ENCODE results near the gene EFCAB6. TPM values are rescaled to one million over a fixed set of nuclear protein-coding genes. Genes with fewer than 3 reads are reported as not detected.

The EFCAB6 gene
- total and polyA plus RNA-seq, 4 experiments from 2014 or later = 0.15 to 0.91 (median 0.84) TPM; not detected in 1

GRCh38 chr22:43520632-43521039 is 291.5 kb downstream of the EFCAB6 start:
- Histone ChIP-seq H3K4me1 (ENCODE audit: insufficient read depth, low read length) (no peaks in the 10 kb centered on the region), H3K36me3 (ENCODE audit: insufficient read depth, low read length) (no peaks in the 10 kb centered on the region), H3K27ac (ENCODE audit: low read depth, low read length) (no peak overlapping the region), H3K4me3 (ENCODE audit: low read length in 2 of 2) (no peak overlapping the region), H3K27me3 (ENCODE audit: insufficient read depth, low read length) (no peaks in the 10 kb centered on the region), H3K9me3 (ENCODE audit: control insufficient read depth in 1 of 2, low read length in 2 of 2) (no peaks in the 10 kb centered on the region)
- intact Hi-C loops (cut with micrococcal nuclease) = no loop called here
- DNase-seq = no peak
- peaks cover 0 to 1% of the 10 kb centered on the region in 2 donors for H3K27me3 Mint-ChIP-seq
- H3K36me3 Mint-ChIP-seq = no peaks in the 10 kb centered on the region
- ChIA-PET CTCF (ENCODE audit: partially characterized antibody) (no interaction called here), POLR2A (ENCODE audit: partially characterized antibody) (no interaction called here)
- H3K9me3 Mint-ChIP-seq = no peaks in the 10 kb centered on the region
- H3K4me1 Mint-ChIP-seq = no peaks in the 10 kb centered on the region
- no peak overlapping the region for H3K4me3 Mint-ChIP-seq
- H3K27ac Mint-ChIP-seq = peak overlapping the region in 1 of 7 donors; percentile 22

GRCh38 chr22:43516996-43517635 is 295.0 kb downstream of the EFCAB6 start:
- H3K27me3 Mint-ChIP-seq = peaks cover 0 to 1% of the 10 kb centered on the region in 2 donors
- H3K36me3 Mint-ChIP-seq = no peaks in the 10 kb centered on the region
- Histone ChIP-seq H3K27ac (ENCODE audit: low read depth, low read length) (no peak overlapping the region), H3K4me1 (ENCODE audit: insufficient read depth, low read length) (no peaks in the 10 kb centered on the region), H3K27me3 (ENCODE audit: insufficient read depth, low read length) (no peaks in the 10 kb centered on the region), H3K4me3 (ENCODE audit: low read length in 2 of 2) (no peak overlapping the region), H3K36me3 (ENCODE audit: insufficient read depth, low read length) (no peaks in the 10 kb centered on the region), H3K9me3 (ENCODE audit: control insufficient read depth in 1 of 2, low read length in 2 of 2) (no peaks in the 10 kb centered on the region)
- H3K9me3 Mint-ChIP-seq = no peaks in the 10 kb centered on the region
- POLR2A ChIA-PET (ENCODE audit: partially characterized antibody) = no interaction called here
- intact Hi-C loops (cut with micrococcal nuclease) = no loop called here
- DNase-seq = no peak
- no peak overlapping the region for H3K4me3 Mint-ChIP-seq
- CTCF ChIA-PET (ENCODE audit: partially characterized antibody) = no interaction called here
- H3K27ac Mint-ChIP-seq = no peak overlapping the region
- no peaks in the 10 kb centered on the region for H3K4me1 Mint-ChIP-seq

- no peaks in the 10 kb centered on the region for H3K27me3 Mint-ChIP-seq
- H3K36me3 ChIP-seq (ENCODE audit: insufficient read depth, low read length) = no peaks in the 10 kb centered on the region
- no peak overlapping the region for H3K27ac Mint-ChIP-seq
- no peak overlapping the region for H3K27ac ChIP-seq (ENCODE audit: low read depth, low read length)
- DNase-seq = no peak
- H3K4me3 ChIP-seq (ENCODE audit: low read length in 2 of 2) = no peak overlapping the region
- CTCF ChIA-PET (ENCODE audit: partially characterized antibody) = no interaction called here
- H3K36me3 Mint-ChIP-seq = no peaks in the 10 kb centered on the region
- intact Hi-C loops (cut with micrococcal nuclease) = no loop called here
- POLR2A ChIA-PET (ENCODE audit: partially characterized antibody) = no interaction called here
- no peaks in the 10 kb centered on the region for H3K9me3 ChIP-seq (ENCODE audit: control insufficient read depth in 1 of 2, low read length in 2 of 2)
- H3K27me3 ChIP-seq (ENCODE audit: insufficient read depth, low read length) = no peaks in the 10 kb centered on the region
- H3K4me1 ChIP-seq (ENCODE audit: insufficient read depth, low read length) = no peaks in the 10 kb centered on the region
- H3K9me3 Mint-ChIP-seq = no peaks in the 10 kb centered on the region
- H3K4me3 Mint-ChIP-seq = no peak overlapping the region
- H3K4me1 Mint-ChIP-seq = no peaks in the 10 kb centered on the region
Observed at GRCh38 chr22:43516386-43516785, 295.7 kb downstream of the EFCAB6 start.

- no peaks in the 10 kb centered on the region for H3K9me3 Mint-ChIP-seq
- POLR2A ChIA-PET (ENCODE audit: partially characterized antibody) = no interaction called here
- H3K27me3 ChIP-seq (ENCODE audit: insufficient read depth, low read length) = no peaks in the 10 kb centered on the region
- no peak overlapping the region for H3K4me3 Mint-ChIP-seq
- H3K27ac Mint-ChIP-seq = no peak overlapping the region
- intact Hi-C loops (cut with micrococcal nuclease) = no loop called here
- no peaks in the 10 kb centered on the region for H3K9me3 ChIP-seq (ENCODE audit: control insufficient read depth in 1 of 2, low read length in 2 of 2)
- no peaks in the 10 kb centered on the region for H3K4me1 ChIP-seq (ENCODE audit: insufficient read depth, low read length)
- H3K27ac ChIP-seq (ENCODE audit: low read depth, low read length) = no peak overlapping the region
- CTCF ChIA-PET (ENCODE audit: partially characterized antibody) = no interaction called here
- no peak for DNase-seq
- no peaks in the 10 kb centered on the region for H3K27me3 Mint-ChIP-seq
- no peaks in the 10 kb centered on the region for H3K4me1 Mint-ChIP-seq
- no peak overlapping the region for H3K4me3 ChIP-seq (ENCODE audit: low read length in 2 of 2)
- no peaks in the 10 kb centered on the region for H3K36me3 ChIP-seq (ENCODE audit: insufficient read depth, low read length)
- H3K36me3 Mint-ChIP-seq = no peaks in the 10 kb centered on the region
Observed at GRCh38 chr22:43515902-43516301, 296.2 kb downstream of the EFCAB6 start.

- DNase-seq = no peak
- Histone ChIP-seq H3K4me1 (ENCODE audit: insufficient read depth, low read length) (no peaks in the 10 kb centered on the region), H3K27ac (ENCODE audit: low read depth, low read length) (no peak overlapping the region), H3K27me3 (ENCODE audit: insufficient read depth, low read length) (no peaks in the 10 kb centered on the region), H3K36me3 (ENCODE audit: insufficient read depth, low read length) (no peaks in the 10 kb centered on the region), H3K4me3 (ENCODE audit: low read length in 2 of 2) (no peak overlapping the region), H3K9me3 (ENCODE audit: control insufficient read depth in 1 of 2, low read length in 2 of 2) (no peaks in the 10 kb centered on the region)
- POLR2A ChIA-PET (ENCODE audit: partially characterized antibody) = no interaction called here
- H3K27ac Mint-ChIP-seq = no peak overlapping the region
- H3K9me3 Mint-ChIP-seq = no peaks in the 10 kb centered on the region
- CTCF ChIA-PET (ENCODE audit: partially characterized antibody) = no interaction called here
- no peak overlapping the region for H3K4me3 Mint-ChIP-seq
- H3K27me3 Mint-ChIP-seq = no peaks in the 10 kb centered on the region
- no peaks in the 10 kb centered on the region for H3K36me3 Mint-ChIP-seq
- no peaks in the 10 kb centered on the region for H3K4me1 Mint-ChIP-seq
- intact Hi-C loops (cut with micrococcal nuclease) = no loop called here
Observed at GRCh38 chr22:43515411-43515810, 296.7 kb downstream of the EFCAB6 start.

- ChIA-PET CTCF (ENCODE audit: partially characterized antibody) (no interaction called here), POLR2A (ENCODE audit: partially characterized antibody) (no interaction called here)
- Histone ChIP-seq H3K27me3 (ENCODE audit: insufficient read depth, low read length) (no peaks in the 10 kb centered on the region), H3K4me3 (ENCODE audit: low read length in 2 of 2) (no peak overlapping the region), H3K27ac (ENCODE audit: low read depth, low read length) (no peak overlapping the region), H3K4me1 (ENCODE audit: insufficient read depth, low read length) (no peaks in the 10 kb centered on the region), H3K36me3 (ENCODE audit: insufficient read depth, low read length) (no peaks in the 10 kb centered on the region), H3K9me3 (ENCODE audit: control insufficient read depth in 1 of 2, low read length in 2 of 2) (no peaks in the 10 kb centered on the region)
- no peaks in the 10 kb centered on the region for H3K27me3 Mint-ChIP-seq
- no peaks in the 10 kb centered on the region for H3K4me1 Mint-ChIP-seq
- H3K36me3 Mint-ChIP-seq = no peaks in the 10 kb centered on the region
- intact Hi-C loops (cut with micrococcal nuclease) = no loop called here
- H3K4me3 Mint-ChIP-seq = no peak overlapping the region
- no peaks in the 10 kb centered on the region for H3K9me3 Mint-ChIP-seq
- no peak overlapping the region for H3K27ac Mint-ChIP-seq
- no peak for DNase-seq
Observed at GRCh38 chr22:43514476-43515157, 297.5 kb downstream of the EFCAB6 start.

GRCh38 chr22:43512279-43512678 is 299.8 kb downstream of the EFCAB6 start:
- ChIA-PET CTCF (ENCODE audit: partially characterized antibody) (no interaction called here), POLR2A (ENCODE audit: partially characterized antibody) (no interaction called here)
- H3K9me3 ChIP-seq (ENCODE audit: control insufficient read depth in 1 of 2, low read length in 2 of 2) = no peaks in the 10 kb centered on the region
- H3K4me3 ChIP-seq (ENCODE audit: low read length in 2 of 2) = no peak overlapping the region
- no peaks in the 10 kb centered on the region for H3K4me1 Mint-ChIP-seq
- no peaks in the 10 kb centered on the region for H3K4me1 ChIP-seq (ENCODE audit: insufficient read depth, low read length)
- no peak overlapping the region for H3K27ac ChIP-seq (ENCODE audit: low read depth, low read length)
- no peaks in the 10 kb centered on the region for H3K9me3 Mint-ChIP-seq
- H3K27me3 ChIP-seq (ENCODE audit: insufficient read depth, low read length) = no peaks in the 10 kb centered on the region
- no peaks in the 10 kb centered on the region for H3K27me3 Mint-ChIP-seq
- intact Hi-C loops (cut with micrococcal nuclease) = no loop called here
- no peak for DNase-seq
- H3K4me3 Mint-ChIP-seq = no peak overlapping the region
- H3K27ac Mint-ChIP-seq = no peak overlapping the region
- no peaks in the 10 kb centered on the region for H3K36me3 Mint-ChIP-seq
- no peaks in the 10 kb centered on the region for H3K36me3 ChIP-seq (ENCODE audit: insufficient read depth, low read length)

Measured in CD4-positive, alpha-beta memory T cell (primary cell).